GM19452 (cell line): ENCODE results near the gene CDON.

Experiments
- ATAC-seq: cut with Tn5 transposase; IDR thresholded peaks from one replicate; pipeline ENCODE4 v1.9.1; 2021; ENCODE audit not compliant: unreplicated experiment

The CDON gene

GRCh38 chr11:125945797-125946520, 116.7 kb downstream of the CDON start, which contains the start of gene VSIG10L2:
Gene VSIG10L2 (plus strand): TSS chr11:125946044. CDS start chr11:125946056, 12 bp downstream.
- no peak for ATAC-seq

GRCh38 chr11:125945011-125945796, 117.5 kb downstream of the CDON start:
- ATAC-seq = no peak

- no peak for ATAC-seq
Measured at GRCh38 chr11:125944350-125945010, 118.2 kb downstream of the CDON start.

- ATAC-seq = no peak
Measured at GRCh38 chr11:125943661-125944349, 118.9 kb downstream of the CDON start.

GRCh38 chr11:125942771-125943428, 119.8 kb downstream of the CDON start:
- no peak for ATAC-seq

- no peak for ATAC-seq
Measured at GRCh38 chr11:125941619-125942611, 120.8 kb downstream of the CDON start.

- no peak for ATAC-seq
Measured at GRCh38 chr11:125941267-125941618, 121.4 kb downstream of the CDON start.

GRCh38 chr11:125940145-125940544, 122.5 kb downstream of the CDON start:
- ATAC-seq = no peak

- ATAC-seq = no peak
Measured at GRCh38 chr11:125939081-125939521, 123.6 kb downstream of the CDON start.

- no peak for ATAC-seq
Measured at GRCh38 chr11:125938418-125938817, 124.2 kb downstream of the CDON start.

GRCh38 chr11:125935618-125936199, 127.0 kb downstream of the CDON start:
- no peak for ATAC-seq

- no peak for ATAC-seq
Measured at GRCh38 chr11:125935056-125935455, 127.6 kb downstream of the CDON start.

GRCh38 chr11:125934473-125934872, 128.2 kb downstream of the CDON start:
- ATAC-seq = no peak

- no peak for ATAC-seq
Measured at GRCh38 chr11:125933030-125933813, 129.4 kb downstream of the CDON start.

- ATAC-seq = no peak
Measured at GRCh38 chr11:125932301-125932700, 130.4 kb downstream of the CDON start.

- no peak for ATAC-seq
Measured at GRCh38 chr11:125931668-125932067, 131.0 kb downstream of the CDON start.

- ATAC-seq = no peak
Measured at GRCh38 chr11:125931116-125931515, 131.6 kb downstream of the CDON start.

GRCh38 chr11:125930076-125930450, 132.6 kb downstream of the CDON start:
- ATAC-seq = no peak
